ENCODE data around the gene ACTL8. TPM values are rescaled to one million over a fixed set of nuclear protein-coding genes. Genes with fewer than 3 reads are reported as not detected.

The ACTL8 gene
- total RNA-seq, 3 donors from 2014 or later: not detected

DNA sequence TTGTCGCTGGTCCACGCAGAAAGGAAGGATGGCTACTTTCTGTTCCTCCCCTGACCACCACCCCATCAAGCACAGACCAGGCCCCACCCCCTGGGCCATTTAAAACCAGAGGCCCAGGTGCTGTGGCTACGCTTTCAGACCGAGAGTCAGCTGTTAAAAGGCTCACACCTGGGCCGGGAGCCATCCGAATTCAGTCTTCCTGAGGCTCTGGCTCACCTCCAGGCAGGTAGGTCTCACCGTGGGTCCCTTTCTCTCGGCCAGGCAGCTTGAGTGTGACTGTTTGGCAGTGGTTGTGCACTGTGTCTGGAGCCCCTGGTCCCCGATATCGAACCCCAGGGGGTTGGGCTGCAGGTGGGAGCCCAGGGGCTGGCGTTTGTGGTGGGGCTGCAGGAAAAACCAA lies 7.2 kb downstream of the ACTL8 start:
- no peaks in the 10 kb centered on the region for H3K4me1 ChIP-seq
- no peaks in the 10 kb centered on the region for H3K36me3 ChIP-seq
- peaks cover 0 to 20% of the 10 kb centered on the region in 2 donors for H3K27me3 ChIP-seq
- TF ChIP-seq POLR2AphosphoS5 (IDR thresholded peaks at IDR 0.05): no peak
- TF ChIP-seq, protein P1, sequence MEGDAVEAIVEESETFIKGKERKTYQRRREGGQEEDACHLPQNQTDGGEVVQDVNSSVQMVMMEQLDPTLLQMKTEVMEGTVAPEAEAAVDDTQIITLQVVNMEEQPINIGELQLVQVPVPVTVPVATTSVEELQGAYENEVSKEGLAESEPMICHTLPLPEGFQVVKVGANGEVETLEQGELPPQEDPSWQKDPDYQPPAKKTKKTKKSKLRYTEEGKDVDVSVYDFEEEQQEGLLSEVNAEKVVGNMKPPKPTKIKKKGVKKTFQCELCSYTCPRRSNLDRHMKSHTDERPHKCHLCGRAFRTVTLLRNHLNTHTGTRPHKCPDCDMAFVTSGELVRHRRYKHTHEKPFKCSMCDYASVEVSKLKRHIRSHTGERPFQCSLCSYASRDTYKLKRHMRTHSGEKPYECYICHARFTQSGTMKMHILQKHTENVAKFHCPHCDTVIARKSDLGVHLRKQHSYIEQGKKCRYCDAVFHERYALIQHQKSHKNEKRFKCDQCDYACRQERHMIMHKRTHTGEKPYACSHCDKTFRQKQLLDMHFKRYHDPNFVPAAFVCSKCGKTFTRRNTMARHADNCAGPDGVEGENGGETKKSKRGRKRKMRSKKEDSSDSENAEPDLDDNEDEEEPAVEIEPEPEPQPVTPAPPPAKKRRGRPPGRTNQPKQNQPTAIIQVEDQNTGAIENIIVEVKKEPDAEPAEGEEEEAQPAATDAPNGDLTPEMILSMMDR (IDR thresholded peaks at IDR 0.05): no peak
- TF ChIP-seq POLR2A (IDR thresholded peaks at IDR 0.05): no peak
- H3K9me3 ChIP-seq: peaks cover 25 to 37% of the 10 kb centered on the region in 2 donors
- no peak for DNase-seq (ENCODE audit: low spot score in 2 of 2)
- H3K27ac ChIP-seq: no peak overlapping the region
- H3K4me3 ChIP-seq: no peak overlapping the region
- intact Hi-C loops (cut with DNase I; ENCODE audit: low total_unique reads): no loop called here

DNA sequence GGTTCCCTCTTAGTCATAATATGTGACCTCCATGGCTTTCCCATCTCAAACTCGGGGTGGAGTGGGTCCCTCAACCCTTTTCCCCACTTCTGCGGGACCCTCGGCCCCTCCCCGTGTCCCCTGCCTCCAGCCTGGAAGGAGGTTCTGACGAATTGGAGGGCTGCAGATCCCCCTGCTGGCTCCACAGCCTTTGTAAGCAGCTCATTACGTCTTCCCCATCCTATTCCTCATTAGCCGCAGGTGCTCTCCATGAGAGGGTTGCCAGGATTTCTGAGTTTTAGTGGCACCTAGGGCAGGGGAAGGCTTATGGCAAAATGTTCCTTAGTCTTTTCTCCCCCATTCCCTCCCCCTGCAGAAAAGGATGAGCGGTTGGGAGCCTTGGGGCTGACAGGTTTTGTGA lies 8.3 kb downstream of the ACTL8 start:
- Histone ChIP-seq H3K27me3 (peaks cover 0 to 20% of the 10 kb centered on the region in 2 donors), H3K4me1 (no peaks in the 10 kb centered on the region), H3K36me3 (no peaks in the 10 kb centered on the region), H3K27ac (no peak overlapping the region), H3K4me3 (no peak overlapping the region), H3K9me3 (peaks cover 24 to 28% of the 10 kb centered on the region in 2 donors)
- DNase-seq (ENCODE audit: low spot score in 2 of 2): no peak
- intact Hi-C loops (cut with DNase I; ENCODE audit: low total_unique reads): no loop called here
- TF ChIP-seq, protein P1 (IDR thresholded peaks at IDR 0.05): no peak
- TF ChIP-seq POLR2AphosphoS5 (IDR thresholded peaks at IDR 0.05): no peak
- TF ChIP-seq POLR2A (IDR thresholded peaks at IDR 0.05): no peak

DNA sequence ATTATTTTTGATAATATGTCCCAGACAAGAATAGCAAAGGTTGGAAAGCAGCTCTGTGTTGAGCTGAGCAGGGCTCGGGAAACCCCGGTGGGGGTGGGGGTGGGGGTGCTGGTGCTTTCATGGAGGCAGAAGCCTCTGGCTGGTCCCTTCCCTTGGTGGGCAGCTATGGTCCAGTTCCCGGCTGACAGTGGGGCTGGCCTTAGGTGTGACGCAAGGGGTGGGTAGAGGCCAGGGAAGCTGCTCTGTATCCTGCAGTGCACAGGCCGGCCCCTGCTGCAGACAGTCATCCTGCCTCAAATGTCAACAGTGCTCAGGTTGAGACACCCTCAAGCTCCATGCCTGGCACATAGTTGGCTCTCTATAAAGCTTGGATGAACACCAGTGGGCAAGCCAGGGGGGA lies 8.9 kb downstream of the ACTL8 start:
- Histone ChIP-seq H3K27ac (no peak overlapping the region), H3K4me1 (no peaks in the 10 kb centered on the region), H3K27me3 (peaks cover 0 to 20% of the 10 kb centered on the region in 2 donors), H3K36me3 (no peaks in the 10 kb centered on the region), H3K9me3 (peaks cover 18 to 22% of the 10 kb centered on the region in 2 donors), H3K4me3 (no peak overlapping the region)
- TF ChIP-seq, protein P1 (IDR thresholded peaks at IDR 0.05): no peak
- TF ChIP-seq POLR2AphosphoS5 (IDR thresholded peaks at IDR 0.05) (no peak), POLR2A (IDR thresholded peaks at IDR 0.05) (no peak)
- intact Hi-C loops (cut with DNase I; ENCODE audit: low total_unique reads): no loop called here
- DNase-seq (ENCODE audit: low spot score in 2 of 2): no peak

DNA sequence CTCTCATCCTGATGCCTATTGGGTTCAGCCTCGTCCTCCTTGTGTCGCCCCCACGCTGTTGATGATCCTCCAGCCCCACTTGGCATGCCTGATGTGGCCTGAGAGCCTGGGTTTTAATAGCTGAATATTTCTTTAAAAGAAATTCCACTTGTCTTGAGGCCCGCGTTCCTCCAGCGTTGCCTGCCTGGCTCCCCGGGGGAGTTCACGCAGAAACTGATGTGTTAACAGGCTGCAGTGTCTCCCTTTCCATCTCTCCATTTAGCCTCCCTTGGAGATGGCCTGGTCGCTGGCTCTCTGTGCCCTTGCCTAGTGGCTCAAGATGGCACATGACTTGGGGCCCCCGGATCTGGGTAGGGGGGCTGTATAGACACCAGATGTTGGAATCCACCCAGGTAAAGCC lies 9.5 kb downstream of the ACTL8 start:
- intact Hi-C loops (cut with DNase I; ENCODE audit: low total_unique reads): no loop called here
- no peak for DNase-seq (ENCODE audit: low spot score in 2 of 2)
- H3K27me3 ChIP-seq: peaks cover 0 to 20% of the 10 kb centered on the region in 2 donors
- no peaks in the 10 kb centered on the region for H3K4me1 ChIP-seq
- no peaks in the 10 kb centered on the region for H3K36me3 ChIP-seq
- peaks cover 12 to 16% of the 10 kb centered on the region in 2 donors for H3K9me3 ChIP-seq
- no peak overlapping the region for H3K4me3 ChIP-seq
- no peak for TF ChIP-seq POLR2AphosphoS5 (IDR thresholded peaks at IDR 0.05)
- no peak for TF ChIP-seq POLR2A (IDR thresholded peaks at IDR 0.05)
- TF ChIP-seq, protein P1 (IDR thresholded peaks at IDR 0.05): no peak
- H3K27ac ChIP-seq: no peak overlapping the region

DNA sequence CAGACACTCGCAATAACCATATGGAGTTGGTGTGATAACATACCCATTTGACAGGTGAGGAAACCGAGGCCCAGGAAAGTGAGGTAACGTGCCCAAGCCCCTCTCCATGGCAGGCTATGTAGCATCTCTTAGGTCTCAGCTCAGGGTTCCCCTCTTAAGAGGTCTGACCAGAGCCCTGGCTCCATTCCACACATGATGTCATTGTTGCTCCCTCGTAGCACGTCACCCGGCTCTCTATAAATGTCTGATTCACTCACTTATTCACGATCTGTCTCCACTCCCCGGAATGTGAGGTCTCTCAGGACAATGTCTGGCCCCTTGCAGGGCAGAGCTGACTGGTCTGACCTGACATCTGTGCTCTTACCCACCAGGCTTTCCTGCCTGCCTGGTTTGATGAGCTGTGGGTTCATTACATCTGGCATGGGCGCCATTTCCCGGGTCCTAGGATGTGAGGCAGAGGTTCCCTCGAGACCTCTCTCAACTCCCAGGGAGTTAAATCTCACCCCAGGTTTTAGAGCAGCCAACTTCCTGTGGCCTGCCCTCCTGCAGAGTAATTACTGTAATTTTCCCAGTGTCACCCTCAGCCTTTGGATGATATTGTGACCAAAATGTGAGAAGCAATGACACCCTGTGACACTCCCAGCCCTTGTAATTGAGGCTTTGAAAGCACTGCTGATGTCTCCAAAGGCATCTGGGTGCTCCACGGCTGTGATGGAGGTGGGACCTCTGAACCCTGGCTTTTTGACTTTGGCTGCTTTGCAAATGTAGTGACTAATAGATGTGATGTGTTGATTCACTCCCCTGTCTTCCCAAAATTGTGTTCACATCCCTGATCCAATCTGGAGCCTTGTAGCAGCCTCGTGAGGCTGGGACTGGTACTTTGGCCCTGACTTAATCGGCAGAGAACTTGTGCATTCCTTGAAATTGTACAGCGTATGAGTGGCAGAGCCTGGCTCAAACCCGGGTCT lies 10.6 kb downstream of the ACTL8 start:
- Histone ChIP-seq H3K9me3 (peaks cover 4 to 5% of the 10 kb centered on the region in 2 donors), H3K4me1 (no peaks in the 10 kb centered on the region), H3K27ac (no peak overlapping the region), H3K4me3 (no peak overlapping the region), H3K36me3 (no peaks in the 10 kb centered on the region), H3K27me3 (peaks cover 0 to 20% of the 10 kb centered on the region in 2 donors)
- DNase-seq (ENCODE audit: low spot score in 2 of 2): no peak
- intact Hi-C loops (cut with DNase I; ENCODE audit: low total_unique reads): no loop called here
- TF ChIP-seq POLR2A (IDR thresholded peaks at IDR 0.05) (no peak), POLR2AphosphoS5 (IDR thresholded peaks at IDR 0.05) (no peak)
- TF ChIP-seq, protein P1 (IDR thresholded peaks at IDR 0.05): no peak
